CD4-positive, alpha-beta T cell treated with Interleukin-10 for 1 hour (primary cell): ENCODE data around the gene PDE8A.

Source experiments
- DNase-seq: peaks from one replicate; pipeline ENCODE4 v3.0.0-alpha.2; 2020

The PDE8A gene

DNA sequence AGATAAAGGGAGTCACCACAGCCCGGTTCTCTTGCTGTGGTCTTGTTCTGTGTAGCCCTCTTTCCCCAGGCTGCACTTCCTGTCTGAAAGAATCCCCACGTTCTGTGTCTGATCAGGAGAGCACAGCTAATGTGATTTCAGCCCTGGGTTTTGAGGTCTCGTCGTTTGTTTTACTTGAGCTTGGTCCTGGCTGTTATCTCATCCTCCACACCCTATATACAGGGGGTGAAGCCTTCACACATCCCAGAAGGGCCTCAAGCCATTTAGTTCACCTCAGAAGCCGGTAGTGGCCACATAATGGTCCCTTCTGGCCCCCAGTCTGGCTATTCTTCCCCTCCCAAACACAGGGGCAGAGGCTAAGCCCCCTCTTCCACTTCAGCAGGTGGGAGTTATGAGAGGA, 115.6 kb downstream of the PDE8A start:
- no peak for DNase-seq

DNA sequence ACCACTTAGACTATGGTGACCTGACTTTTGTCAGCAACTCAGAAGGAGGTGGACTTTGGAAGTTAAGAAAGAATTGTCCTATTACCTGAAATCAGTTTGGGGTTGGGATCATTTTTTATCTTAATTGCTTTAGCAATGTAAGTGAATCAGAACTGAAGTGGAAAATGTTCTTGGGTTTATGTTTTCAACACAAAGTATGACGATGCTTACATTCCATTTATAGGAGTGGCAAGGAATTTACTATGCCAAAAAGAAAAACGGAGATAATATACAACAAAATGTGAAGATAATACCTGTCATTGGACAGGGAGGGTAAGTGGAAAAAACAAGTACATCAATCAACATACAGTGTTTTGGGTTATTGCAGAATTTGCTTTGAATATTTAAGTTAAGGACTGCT, 116.1 kb downstream of the PDE8A start:
- DNase-seq, result no peak

DNA sequence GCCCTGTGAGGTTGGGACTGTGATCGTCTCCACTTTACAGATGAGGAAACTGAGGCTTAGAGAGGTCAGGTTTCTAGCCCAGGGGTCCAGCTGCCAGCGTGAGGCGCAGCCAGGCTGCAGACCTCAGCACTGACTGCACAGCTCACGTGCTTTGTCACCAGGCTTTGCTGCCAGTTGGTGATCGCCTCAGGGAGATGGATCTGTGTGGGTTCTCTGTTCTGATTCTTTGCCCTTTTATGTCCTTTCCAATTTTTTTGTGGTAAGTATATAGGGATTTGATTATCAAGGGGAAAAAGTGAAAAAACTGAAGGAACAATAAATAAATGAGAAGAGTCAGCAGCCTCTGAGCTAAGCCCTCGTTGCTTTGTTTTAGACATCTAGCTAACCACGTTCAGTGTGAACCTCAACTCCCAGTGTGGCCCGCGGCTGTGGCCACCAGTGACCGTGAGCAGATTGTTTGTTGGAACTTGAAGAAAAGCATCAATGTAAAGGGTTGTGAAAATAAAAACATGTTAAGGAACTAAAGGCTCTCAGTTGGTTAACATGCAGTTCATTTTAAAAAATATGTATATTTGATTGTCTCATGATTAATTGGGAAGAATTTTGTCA, 117.6 kb downstream of the PDE8A start:
- DNase-seq, result no peak

DNA sequence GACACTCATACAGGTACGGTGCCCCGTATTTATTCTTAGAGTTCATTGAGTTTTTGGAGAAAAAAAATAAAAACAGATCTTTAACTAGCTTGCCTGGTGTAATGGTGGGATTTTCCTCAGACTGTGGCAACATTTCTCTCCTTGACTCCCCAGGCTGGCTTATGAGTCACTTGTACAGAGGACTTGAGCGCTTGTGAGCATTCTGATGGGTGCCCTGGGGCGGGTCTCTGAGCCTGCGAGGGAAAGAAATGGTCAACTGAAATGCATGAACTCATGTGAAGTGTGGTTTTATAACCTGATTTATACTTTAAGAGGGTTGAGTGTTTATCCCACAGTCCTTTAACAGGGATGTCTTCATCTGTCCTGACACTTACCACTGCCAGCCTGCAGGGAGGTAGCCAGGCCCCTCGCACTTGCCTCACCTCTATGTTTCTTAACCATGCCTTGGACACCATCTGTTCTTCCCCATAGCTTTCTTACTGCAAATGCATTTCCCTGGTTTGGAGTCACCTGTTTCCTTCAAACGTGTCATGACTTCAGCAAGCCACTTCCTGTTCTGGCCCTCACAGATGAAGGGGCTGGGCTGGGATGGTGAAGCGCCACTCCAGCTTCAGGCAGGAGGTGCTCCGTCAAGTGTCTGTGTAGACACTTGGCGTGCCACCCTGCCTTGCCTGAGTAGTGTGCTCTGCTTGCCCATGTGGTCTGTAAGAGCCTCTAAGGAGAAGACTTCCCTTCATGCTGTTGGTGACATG, 118.7 kb downstream of the PDE8A start:
- DNase-seq, result peak; percentile 29

DNA sequence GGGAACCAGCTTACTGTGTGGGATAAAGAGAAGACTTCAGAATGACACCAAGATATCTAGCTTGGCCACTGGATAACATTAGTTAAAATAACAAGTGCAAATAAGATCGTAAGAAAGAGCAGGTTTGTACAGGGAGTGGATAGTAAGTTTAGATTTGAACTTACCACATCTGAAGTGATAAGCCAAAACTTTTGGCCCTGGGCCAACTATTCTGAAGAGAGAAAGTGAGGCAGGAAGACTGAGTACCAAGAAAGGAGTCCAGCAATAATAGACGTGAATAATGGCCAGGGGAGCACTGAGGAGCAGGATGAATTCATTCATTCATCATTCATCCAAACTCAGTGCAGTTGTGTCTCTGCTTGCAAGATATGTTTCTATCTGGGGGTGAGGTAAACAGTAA, 122.9 kb downstream of the PDE8A start:
- DNase-seq, result no peak

DNA sequence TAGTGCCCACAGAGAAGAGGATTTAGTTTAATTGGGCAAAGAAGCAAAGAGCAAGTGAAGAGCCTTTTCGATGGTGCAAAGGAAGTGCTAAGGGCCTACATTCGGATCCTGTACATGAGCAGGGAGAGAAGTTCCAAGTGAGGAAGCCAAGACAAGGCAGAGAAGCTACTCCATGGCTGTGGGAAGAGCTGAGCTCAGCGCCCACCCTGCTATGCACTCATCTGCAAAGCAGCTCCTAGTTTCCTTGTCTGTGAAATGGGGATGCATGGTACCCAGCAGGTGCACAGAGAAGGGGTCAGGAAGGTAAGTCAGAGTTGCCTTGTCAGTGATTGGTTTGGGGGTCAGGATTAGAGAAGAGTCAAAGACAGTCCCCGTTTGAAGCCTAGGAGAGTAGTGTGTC, 126.5 kb downstream of the PDE8A start:
- DNase-seq, result no peak

DNA sequence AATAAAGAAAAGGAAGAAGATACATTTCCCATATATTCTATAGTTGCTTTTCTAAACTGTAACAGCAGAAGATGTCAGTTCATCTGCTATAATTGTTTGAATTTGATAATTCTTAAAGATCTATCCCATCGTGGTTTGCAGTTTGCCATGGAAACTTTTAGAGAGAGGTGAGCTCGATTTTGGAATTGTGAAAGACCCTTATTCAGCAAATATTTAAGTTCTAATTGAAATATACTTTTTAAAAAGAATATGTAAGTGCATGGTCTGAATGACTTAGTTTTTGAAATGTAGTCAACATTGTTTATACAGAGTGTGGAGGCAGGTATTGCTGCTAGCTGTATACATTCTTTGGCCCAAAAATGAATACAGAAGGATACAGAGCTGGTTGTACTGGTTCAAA, 127.7 kb downstream of the PDE8A start:
- no peak for DNase-seq

DNA sequence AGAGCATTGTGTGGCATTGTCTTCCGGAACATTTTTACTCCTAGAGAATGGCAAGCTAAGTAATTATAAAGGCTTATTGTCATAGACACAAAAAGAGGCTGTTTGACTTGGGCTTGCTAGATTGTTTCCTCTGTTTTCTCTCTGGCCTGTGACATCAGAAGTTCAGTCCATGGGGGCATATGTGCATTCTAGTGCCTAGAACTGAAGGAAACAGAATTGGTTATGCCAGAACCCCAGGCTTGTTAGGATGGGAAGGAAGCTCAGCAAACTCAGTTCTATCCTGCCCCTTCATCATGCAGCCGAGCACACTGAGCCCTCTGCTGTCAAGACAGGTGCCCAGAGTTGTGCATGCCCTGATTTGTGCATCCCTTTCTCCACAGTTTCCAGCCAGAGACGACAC, 131.3 kb downstream of the PDE8A start:
- DNase-seq, result no peak

DNA sequence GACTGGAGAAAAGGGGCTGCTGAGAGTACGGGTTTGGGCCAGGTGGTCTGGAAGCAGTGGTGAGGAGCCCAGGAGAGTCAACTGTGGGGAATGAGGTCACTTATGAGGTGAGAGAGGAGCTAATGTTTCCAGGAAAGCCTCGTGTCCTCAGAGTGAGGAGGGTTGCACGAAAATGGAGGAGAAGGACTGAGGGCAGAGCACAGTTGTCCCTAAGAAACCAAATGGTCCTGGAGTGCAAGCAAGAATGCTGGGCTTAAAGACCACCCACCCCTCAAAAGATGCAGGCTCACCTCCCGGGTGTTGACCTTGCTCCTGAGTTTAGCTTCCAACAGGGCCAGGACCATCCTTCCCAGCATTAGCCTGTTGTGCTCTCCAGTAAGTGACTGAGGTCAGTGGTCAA, 133.2 kb downstream of the PDE8A start:
- no peak for DNase-seq

DNA sequence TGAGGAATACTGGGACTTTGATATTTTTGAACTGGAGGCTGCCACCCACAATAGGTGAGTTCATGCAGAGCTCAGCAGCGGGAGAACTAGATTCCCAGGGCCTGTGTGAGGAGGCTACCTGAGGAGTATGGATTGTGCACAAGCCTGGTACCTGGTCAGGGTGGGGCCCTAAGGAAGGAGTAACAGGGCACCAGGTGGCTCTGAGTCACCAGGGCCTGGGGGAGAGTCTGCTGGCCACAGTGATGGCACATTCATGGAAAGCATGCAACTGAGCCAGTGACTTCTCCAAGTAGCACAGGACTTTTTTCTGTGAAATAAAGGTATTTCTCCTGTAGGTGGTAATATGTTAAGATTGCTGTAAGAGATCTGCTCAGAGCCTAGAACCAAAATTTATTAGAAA, 134.4 kb downstream of the PDE8A start:
- no peak for DNase-seq

DNA sequence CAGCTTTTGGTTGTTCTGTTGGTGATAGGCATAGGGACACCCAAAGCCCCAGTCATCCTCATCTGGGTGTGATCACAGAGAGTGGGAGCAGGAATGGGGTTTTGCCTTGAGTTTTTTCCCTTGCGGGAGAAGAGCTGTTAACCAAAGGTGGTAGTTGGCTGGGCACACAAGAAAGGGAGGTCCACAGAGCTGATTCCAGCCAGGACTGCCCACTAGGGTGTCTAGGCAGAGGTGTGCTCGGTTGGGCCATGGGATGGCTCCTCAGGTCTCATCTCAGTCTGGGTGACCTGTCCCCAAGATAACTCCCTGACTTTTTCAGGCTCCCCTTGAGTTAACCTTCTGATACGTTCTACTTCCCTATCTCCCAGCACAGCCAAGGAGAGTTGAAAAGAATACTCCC, 134.8 kb downstream of the PDE8A start:
- no peak for DNase-seq

DNA sequence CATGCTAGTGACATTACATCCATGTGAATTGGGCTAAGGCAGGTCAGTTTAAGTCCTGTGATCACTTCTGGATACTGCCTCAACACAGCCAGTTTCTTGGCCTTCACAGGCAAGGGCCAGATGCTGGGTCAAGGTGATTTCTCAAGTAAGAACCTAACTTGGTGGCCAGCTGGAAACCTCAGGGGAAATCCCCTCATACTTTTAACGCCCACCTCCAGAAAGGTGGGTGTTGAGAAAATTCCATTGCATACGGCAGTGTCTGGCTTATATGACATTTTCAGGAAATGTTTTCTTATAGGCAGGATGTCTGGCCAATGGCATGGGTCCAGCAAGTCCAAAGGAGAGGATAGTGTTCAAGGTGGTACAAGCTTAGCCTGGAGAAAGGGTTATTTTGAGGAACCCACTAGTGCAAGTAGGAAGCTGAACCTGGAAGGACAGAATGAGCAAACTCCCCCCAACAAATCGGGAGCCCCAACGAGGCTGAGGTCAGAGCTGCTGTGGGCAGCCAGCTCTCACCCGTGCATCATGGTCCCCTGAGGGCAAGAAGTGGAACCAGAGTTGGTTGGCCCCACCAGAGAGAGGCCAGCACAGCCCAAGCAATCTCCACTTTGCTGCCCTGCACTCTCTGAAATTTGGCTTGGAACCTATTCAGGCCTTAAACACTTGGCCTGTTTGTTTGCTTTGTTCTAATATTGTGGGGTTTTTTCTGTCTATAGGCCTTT, 135.4 kb downstream of the PDE8A start:
- no peak for DNase-seq

DNA sequence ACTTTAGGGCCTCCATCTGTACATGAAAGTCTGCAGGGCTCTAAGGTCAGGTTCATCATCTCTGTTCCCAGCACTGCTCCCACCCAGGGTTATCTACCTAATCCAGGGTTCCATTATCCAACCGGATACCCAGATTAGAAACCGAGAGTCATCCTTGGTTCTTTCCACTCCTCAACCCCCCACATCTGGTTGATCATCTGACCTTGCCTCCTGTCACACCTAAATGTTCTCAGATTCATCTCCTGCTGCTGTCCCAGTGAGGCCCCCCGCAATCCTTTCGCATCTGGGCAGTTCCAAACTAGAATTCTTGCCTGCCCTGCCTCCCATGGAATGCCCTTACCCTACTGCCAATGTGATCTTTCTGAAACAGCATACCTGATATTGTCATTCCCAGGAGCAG, 136.5 kb downstream of the PDE8A start:
- no peak for DNase-seq

DNA sequence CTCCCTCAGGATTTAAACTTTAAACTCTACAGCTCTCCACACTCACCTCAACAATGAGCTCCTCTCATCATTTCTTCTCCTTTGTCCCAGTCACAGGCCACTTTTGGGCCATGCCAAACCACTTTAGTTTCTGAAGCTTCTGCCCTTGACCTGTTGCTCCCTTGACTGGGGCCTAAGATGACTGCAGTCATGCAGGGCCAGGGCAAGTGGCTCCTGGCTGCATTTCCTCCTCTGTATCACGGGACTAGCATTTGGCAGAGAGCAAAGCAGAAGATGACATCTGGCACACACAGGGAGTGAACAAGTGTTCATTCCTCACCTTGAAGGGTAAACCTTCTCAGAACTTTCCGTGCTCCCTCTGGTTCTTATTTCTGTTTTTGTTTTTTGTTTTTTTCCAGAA, 136.9 kb downstream of the PDE8A start:
- DNase-seq, result no peak

DNA sequence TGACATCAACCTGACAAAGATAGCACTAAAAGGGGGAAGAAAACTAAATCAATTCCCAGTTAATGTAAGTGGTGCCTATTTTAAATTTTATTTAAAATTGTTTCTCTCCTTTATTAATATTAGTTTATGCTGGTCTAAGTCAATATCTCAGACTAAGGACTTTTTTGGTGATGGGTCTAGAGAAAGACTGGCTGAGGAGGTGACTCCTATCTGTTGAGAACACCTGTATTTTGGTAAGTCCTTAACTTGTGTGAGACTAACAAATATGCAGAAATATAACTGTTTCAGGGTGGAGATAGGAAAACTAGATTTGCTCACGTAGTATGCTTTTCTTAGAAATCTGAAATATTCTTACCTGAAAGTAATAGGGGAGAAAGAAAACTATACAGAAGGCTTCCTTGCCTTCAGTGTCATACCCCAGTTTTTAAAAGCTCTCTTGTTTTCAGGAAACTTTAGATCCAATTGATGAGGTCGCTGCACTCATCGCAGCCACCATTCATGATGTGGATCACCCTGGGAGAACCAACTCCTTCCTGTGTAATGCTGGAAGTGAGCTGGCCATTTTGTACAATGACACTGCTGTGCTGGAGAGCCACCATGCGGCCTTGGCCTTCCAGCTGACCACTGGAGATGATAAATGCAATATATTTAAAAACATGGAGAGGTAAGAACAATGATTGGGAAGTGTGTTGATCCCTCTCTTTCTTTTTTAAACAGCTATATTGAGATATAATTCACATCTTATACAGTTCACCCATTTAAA, 138.9 kb downstream of the PDE8A start:
- no peak for DNase-seq

DNA sequence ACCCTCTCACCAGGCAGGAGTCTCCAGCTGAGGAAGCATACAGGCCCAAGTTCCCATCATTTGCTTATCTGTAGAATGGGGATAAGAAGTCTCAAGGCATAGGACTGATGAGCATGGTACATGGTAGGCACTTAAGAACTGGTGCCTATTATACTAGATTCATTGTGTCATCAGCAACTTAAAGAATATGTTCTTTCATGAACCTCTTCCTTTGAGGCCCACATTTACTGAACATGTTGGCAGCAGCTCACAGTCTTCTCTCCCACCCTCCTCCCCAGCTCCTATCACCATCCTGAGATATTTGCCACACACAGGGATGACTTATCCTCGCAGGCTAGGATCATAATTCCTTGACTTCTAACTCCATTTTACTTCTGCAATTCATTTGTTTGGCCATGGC, 142.5 kb downstream of the PDE8A start:
- DNase-seq, result no peak

DNA sequence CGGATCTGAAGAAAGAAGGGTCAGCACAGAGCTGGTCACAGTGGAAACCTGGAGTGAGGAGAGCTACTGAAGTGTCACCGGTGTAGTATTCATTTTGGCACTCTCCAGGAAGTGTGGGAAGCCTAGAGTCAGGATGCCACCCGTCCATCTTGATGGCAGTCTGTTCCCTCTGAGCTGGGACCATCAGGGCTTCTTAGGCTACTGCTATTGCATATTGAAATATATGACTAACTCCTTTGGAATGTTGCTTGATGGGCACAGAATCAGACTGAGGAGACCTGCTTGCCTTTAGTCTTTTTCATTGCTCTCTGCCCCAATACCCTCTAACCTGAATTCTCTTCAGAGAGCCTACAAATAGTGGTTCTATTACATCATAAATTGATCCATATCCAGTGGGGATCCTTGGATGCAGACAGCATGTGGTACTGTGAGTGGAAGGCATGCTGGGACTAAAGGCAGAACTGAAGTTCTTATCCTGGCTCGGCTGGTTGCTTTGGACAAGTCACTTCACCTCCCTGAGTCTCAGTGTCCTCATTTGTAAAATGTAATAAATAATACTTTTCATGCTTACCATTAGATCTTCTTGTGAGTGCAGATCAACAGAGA, 143.5 kb downstream of the PDE8A start:
- DNase-seq, result no peak

DNA sequence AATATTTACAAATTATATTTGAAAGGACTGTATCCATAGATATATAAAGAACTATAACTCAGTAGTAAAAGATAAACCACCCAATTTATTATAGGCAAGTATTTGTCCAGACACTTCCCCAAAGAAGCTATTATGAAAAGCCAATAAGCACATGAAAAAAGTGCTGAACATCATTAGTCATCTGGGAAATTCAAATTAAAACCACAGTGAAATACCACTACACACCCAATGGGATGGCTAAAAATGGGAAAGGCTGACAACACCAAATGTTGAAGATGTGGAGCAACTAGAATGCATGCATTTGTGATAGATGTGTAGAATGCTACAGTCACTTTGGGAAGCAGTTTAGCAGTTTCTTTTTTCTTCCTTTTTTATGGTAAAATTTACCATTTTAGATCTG, 147.0 kb downstream of the PDE8A start:
- DNase-seq, result no peak

DNA sequence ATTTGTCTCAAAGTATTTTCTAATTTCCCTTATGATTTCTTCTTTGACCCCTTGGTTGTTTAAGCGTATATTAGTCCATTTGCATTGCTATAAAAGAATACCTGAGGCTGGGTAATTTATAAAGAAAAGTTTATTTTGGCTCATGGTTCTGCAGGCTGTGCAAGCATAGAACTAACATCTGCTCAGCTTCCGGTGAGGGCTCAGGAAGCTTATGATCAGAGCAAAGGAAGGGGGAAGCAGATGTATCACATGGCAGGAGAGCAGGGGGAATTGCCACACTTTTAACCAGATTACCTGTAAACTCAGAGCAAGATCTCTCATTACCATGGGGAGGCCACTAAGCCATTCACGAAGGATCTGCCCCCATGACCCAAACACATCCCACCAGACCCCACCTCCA, 148.2 kb downstream of the PDE8A start:
- DNase-seq, result no peak

DNA sequence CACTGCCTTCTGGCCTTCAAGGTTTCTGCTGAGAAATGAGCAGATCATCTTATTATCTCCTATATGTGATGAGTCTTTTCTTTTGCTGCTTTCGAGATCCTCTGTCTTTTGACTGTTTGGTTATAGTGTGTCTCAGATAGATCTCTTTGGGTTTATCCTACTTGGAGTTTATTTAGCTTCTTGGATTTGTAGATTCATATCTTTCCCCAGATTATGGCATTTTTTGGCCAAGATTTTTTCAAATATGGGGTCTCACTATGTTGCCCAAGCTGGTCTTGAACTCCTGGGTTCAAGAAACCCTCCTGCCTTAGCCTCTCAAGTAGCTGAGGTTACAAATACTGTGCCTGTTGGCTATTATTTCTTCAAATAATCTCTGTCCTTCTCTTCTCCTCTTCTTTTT, 150.3 kb downstream of the PDE8A start:
- no peak for DNase-seq

DNA sequence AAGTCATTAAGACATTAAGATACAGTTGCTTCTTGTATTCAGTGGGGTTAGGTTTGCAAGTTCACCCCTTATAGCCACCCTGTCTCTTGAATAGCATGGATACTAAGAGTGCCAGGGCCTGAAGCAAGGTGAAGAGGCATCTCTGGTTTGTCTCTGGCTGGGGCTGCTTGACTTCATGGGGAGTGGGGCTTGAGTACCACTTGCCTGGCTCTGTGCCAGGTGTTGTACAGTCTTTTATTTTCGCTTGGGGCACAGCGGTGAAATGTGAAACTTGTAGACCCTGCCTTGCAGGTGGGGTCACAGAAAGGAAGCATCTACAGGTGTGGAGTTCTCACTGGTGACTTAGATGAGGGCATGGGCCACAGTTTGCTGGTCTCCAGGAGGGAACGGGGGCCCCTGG, 152.1 kb downstream of the PDE8A start:
- no peak for DNase-seq

DNA sequence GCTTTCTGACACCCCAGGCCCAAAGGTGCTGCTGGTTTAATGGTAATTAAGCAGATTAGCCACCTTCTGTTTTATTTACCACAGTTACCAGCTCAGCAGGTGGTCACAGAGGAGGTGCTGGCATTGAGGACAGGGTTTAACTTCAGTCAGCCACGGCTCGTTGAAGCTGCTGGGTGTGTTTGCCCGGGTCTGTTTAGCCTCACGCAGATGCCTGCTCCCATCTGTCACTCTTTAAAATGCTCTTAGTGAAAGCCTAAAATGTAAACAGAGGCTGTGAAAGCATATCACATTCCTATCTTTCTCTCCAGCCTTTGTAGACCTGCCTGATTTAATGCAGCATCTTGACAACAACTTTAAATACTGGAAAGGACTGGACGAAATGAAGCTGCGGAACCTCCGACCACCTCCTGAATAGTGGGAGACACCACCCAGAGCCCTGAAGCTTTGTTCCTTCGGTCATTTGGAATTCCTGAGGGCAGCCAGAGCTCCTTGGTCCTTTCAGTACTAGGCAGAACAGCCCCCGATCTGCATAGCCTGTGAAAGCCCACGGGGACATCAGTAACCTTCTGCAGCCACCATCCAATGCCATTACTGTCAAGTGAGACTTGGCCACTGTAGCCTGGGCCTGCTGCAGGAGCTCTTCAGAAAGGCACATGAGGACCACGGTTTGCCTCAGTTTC, 156.0 kb downstream of the PDE8A start:
- DNase-seq, result no peak

DNA sequence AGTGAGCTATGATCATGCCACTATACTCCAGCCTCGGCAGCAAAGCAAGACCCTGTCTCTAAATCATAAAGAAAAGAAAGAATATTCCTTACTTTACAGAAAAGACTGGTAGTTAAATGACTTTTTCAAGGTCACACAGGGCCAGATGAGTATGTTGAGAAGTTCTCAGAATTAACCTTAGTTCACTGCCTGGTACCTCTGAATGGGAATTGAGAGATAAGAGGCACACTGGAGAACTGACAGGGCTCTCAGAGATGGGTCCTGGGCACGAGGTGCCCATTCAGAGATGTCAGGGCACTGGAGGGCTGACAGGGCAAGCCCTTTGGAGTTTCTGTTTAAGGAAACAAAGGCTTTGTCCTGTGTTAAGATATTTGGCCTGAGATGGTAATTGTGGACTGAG, 157.7 kb downstream of the PDE8A start:
- DNase-seq, result no peak
